Endothelial cell of umbilical vein (primary cell): ENCODE data around the gene MISFA. TPM values are rescaled to one million over a fixed set of nuclear protein-coding genes. Genes with fewer than 3 reads are reported as not detected.
"Not testable (repeated sequence)": the region's sequence is repeated elsewhere in the genome, so short reads cannot be mapped to it uniquely, and the experiment has no call there.

Experiments used
- BruUV-seq: library from RNA; stranded (reverse); fragments of 400-500 nt; replicated peaks from 2 replicates; lab custom pipeline; 2021; lab: Mats Ljungman, UMichigan
- CTCF ChIA-PET: fragments of 300-600, 350-600 bp; sonication (Branson Sonifier 250); formaldehyde crosslinking; loops from one replicate; lab custom pipeline; 2021; ENCODE audit warnings: antibody characterized with exemption, inconsistent platforms; lab: Charles Lee
- POLR2A ChIA-PET: fragments of 300-600, 350-600 bp; sonication (Branson Sonifier 250); formaldehyde crosslinking; loops from one replicate; lab custom pipeline; 2021; ENCODE audit warnings: antibody characterized with exemption, inconsistent platforms; lab: Charles Lee
- DNase-seq: peaks from one replicate; pipeline ENCODE4 v3.0.0-alpha.2; 2011; ENCODE audit warnings: low read depth, low spot score
- FAIRE-seq: peaks from 2 replicates; lab custom pipeline; 2011; peaks lifted over from hg19 to GRCh38; lab: Jason Lieb, UNC
- H2AFZ ChIP-seq: 2 replicates; pipeline ENCODE4 v1.6.0; 2012; ENCODE audit warnings: low read depth, low read length, control low read depth, inconsistent platforms
- H3K27ac ChIP-seq: 2 replicates; pipeline ENCODE4 v1.5.1; 2011; ENCODE audit warnings: low read depth, mild to moderate bottlenecking, control low read depth, low read length, moderate library complexity; ENCODE audit not compliant: insufficient read depth
- H3K27me3 ChIP-seq, 2 experiments: 2 replicates each; pipeline versions ENCODE4 v1.6.0 to v1.6.1; 2011; ENCODE audit warnings: low read length in 2 of 2, mixed read lengths in 1 of 2; ENCODE audit not compliant: control insufficient read depth in 2 of 2, insufficient read depth in 2 of 2
- H3K36me3 ChIP-seq, 2 experiments: 2 replicates in 1 of 2; 3 replicates in 1 of 2; pipeline ENCODE4 v1.5.1; 2011; ENCODE audit warnings: low read length in 2 of 2, mild to moderate bottlenecking in 1 of 2, moderate library complexity in 1 of 2; ENCODE audit not compliant: control insufficient read depth in 2 of 2, insufficient read depth in 2 of 2; ENCODE audit errors: extremely low read depth in 1 of 2
- H3K4me1 ChIP-seq: 3 replicates; pipeline ENCODE4 v1.5.1; 2011; ENCODE audit warnings: mild to moderate bottlenecking, low read length; ENCODE audit not compliant: control insufficient read depth, insufficient read depth; ENCODE audit errors: extremely low read depth
- H3K4me2 ChIP-seq: 2 replicates; pipeline ENCODE4 v1.6.1; 2011; ENCODE audit warnings: low read length, control low read depth, mixed read lengths; ENCODE audit not compliant: insufficient read depth
- H3K4me3 ChIP-seq, 3 experiments: fragments of 200-600 bp in 1 of 3; sonication (generic), shearing (Covaris generic) in 1 of 3; replicated peaks in 1 of 3; 2 replicates each; pipeline ENCODE4 v1.5.1; 2011 to 2016; ENCODE audit warnings: control low read depth in 3 of 3, low read length in 3 of 3, mild to moderate bottlenecking in 2 of 3, inconsistent platforms in 1 of 3, low read depth in 1 of 3, moderate library complexity in 1 of 3; ENCODE audit not compliant: insufficient read depth in 1 of 3
- H3K79me2 ChIP-seq: 2 replicates; pipeline ENCODE4 v1.6.0; 2012; ENCODE audit warnings: low read length, inconsistent platforms; ENCODE audit not compliant: control insufficient read depth, insufficient read depth
- H3K9ac ChIP-seq: replicated peaks from 2 replicates; pipeline ENCODE3; 2011; ENCODE audit warnings: low read length, control low read depth; ENCODE audit not compliant: insufficient read depth; ENCODE audit errors: extremely low read depth
- H3K9me1 ChIP-seq: replicated peaks from 3 replicates; pipeline ENCODE4 v1.6.0; 2011; ENCODE audit warnings: mild to moderate bottlenecking, low read length; ENCODE audit not compliant: control insufficient read depth, insufficient read depth; ENCODE audit errors: extremely low read depth
- H3K9me3 ChIP-seq: replicated peaks from 2 replicates; pipeline ENCODE4 v1.5.1; 2012; ENCODE audit warnings: low read length, inconsistent platforms; ENCODE audit not compliant: control insufficient read depth, insufficient read depth
- H4K20me1 ChIP-seq: replicated peaks from 2 replicates; pipeline ENCODE3; 2011; ENCODE audit warnings: mild to moderate bottlenecking, low read length; ENCODE audit not compliant: control insufficient read depth, insufficient read depth; ENCODE audit errors: extremely low read depth
- EZH2 ChIP-seq: IDR thresholded peaks from 2 replicates; pipeline ENCODE4 v1.6.1; 2012; ENCODE audit warnings: borderline replicate concordance, low read depth, mild to moderate bottlenecking, moderate library complexity, low read length, inconsistent platforms; ENCODE audit not compliant: severe bottlenecking
- FOS ChIP-seq: IDR thresholded peaks from 2 replicates; pipeline ENCODE4 v1.6.1; 2011; ENCODE audit warnings: mild to moderate bottlenecking, low read length, moderate library complexity, borderline replicate concordance; ENCODE audit not compliant: insufficient read depth
- GATA2 ChIP-seq: IDR thresholded peaks from 2 replicates; pipeline ENCODE4 v1.7.0; 2011; ENCODE audit warnings: low read depth, mild to moderate bottlenecking, moderate library complexity, mixed read lengths, low read length; ENCODE audit not compliant: insufficient read length, insufficient read depth
- JUN ChIP-seq: IDR thresholded peaks from 2 replicates; pipeline ENCODE4 v1.6.1; 2011; ENCODE audit warnings: borderline replicate concordance, low read depth; ENCODE audit not compliant: insufficient read length, insufficient read depth
- MAX ChIP-seq: IDR thresholded peaks from 2 replicates; pipeline ENCODE4 v1.6.1; 2011; ENCODE audit not compliant: insufficient read depth, insufficient read length
- MYC ChIP-seq: IDR thresholded peaks from one replicate; pipeline ENCODE4 v1.6.1; 2011; ENCODE audit warnings: mild to moderate bottlenecking, low read depth, low read length
- POLR2A ChIP-seq: IDR thresholded peaks from 2 replicates; pipeline ENCODE4 v1.6.1; 2012; ENCODE audit warnings: low read depth, mild to moderate bottlenecking, control low read depth, low read length
- POLR2AphosphoS5 ChIP-seq: IDR thresholded peaks from 2 replicates; pipeline ENCODE4 v1.6.1; 2012; ENCODE audit warnings: low read depth, mild to moderate bottlenecking, control low read depth, low read length, moderate library complexity; ENCODE audit not compliant: insufficient read depth
- dilution Hi-C: fragments of 300-500 bp; cut with MboI; formaldehyde crosslinking; loops from one replicate; pipeline ENCODE4 v1.15.0; 2019; ENCODE audit warnings: low sequenced_read_pairs; ENCODE audit not compliant: extremely low pct_ligation_motif_present
- intact Hi-C: fragments of 100-400 bp; cut with micrococcal nuclease; formaldehyde crosslinking; loops from one replicate; pipeline ENCODE4 v1.10.0; 2022
- polyA plus RNA-seq, 4 experiments: library from polyadenylated mRNA; depleted of rRNA in 3 of 4; stranded (reverse) in 3 of 4; unstranded in 1 of 4; fragments of >200 nt; gene quantifications; 2 replicates each; pipeline versions ENCODE4 v1.2.1 to v1.2.3, GENCODE V29; 2011 to 2012; ENCODE audit warnings: missing spikeins in 1 of 4
- total RNA-seq: library from RNA; stranded (reverse); gene quantifications from 2 replicates; pipeline ENCODE4 v1.2.3, GENCODE V29; 2021
- TF ChIP-seq, protein P1 (sequence below), 2 donors: IDR thresholded peaks; 1 replicate in 1 of 2; 2 replicates in 1 of 2; pipeline ENCODE4 v1.5.1; 2011; ENCODE audit warnings: low read length in 2 of 2, mild to moderate bottlenecking in 2 of 2, moderate library complexity in 2 of 2, control low read depth in 1 of 2, inconsistent platforms in 1 of 2, low read depth in 1 of 2; ENCODE audit not compliant: insufficient read depth in 1 of 2; ENCODE audit errors: extremely low read depth in 1 of 2

The MISFA gene
- total and polyA plus RNA-seq, 2 donors (not counting 3 experiments of a cell fraction or from before 2014, with no cell fraction given), result 1.4 to 3.6 TPM

DNA sequence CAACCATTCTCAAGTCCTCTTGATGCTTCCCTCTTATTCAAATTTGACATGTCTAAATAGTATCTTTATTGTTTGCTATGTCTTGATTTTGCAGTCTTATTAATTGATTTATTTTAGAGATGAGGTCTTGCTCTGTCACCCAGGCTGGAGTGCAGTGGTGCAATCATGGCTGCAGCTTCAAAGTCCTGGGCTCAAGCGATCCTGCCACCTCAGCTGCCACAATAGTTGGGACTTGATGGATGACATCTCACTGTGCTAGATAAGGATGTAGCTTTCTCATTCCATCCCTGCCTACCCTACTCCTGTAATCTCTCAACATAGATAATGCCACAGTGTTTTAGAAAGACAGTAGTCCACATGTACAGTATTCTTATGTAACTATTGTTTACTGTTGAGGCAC lies 42.1 kb downstream of the MISFA start:
- TF ChIP-seq MYC (no peak), MAX (no peak), POLR2A (no peak), FOS (no peak), JUN (no peak), POLR2AphosphoS5 (no peak), GATA2 (no peak), EZH2 (no peak)
- TF ChIP-seq, protein P1, sequence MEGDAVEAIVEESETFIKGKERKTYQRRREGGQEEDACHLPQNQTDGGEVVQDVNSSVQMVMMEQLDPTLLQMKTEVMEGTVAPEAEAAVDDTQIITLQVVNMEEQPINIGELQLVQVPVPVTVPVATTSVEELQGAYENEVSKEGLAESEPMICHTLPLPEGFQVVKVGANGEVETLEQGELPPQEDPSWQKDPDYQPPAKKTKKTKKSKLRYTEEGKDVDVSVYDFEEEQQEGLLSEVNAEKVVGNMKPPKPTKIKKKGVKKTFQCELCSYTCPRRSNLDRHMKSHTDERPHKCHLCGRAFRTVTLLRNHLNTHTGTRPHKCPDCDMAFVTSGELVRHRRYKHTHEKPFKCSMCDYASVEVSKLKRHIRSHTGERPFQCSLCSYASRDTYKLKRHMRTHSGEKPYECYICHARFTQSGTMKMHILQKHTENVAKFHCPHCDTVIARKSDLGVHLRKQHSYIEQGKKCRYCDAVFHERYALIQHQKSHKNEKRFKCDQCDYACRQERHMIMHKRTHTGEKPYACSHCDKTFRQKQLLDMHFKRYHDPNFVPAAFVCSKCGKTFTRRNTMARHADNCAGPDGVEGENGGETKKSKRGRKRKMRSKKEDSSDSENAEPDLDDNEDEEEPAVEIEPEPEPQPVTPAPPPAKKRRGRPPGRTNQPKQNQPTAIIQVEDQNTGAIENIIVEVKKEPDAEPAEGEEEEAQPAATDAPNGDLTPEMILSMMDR (IDR thresholded peaks at IDR 0.05; ENCODE audit: extremely low read depth in 1 of 2, insufficient read depth in 1 of 2, low read depth in 1 of 2, low read length in 2 of 2), result no peak
- Histone ChIP-seq H2AFZ (no peak overlapping the region), H3K27me3 (peaks cover 0 to 1% of the 10 kb centered on the region in 2 experiments), H3K79me2 (no peaks in the 10 kb centered on the region), H3K4me2 (no peak overlapping the region), H3K9me3 (no peaks in the 10 kb centered on the region), H4K20me1 (no peaks in the 10 kb centered on the region), H3K36me3 (no peaks in the 10 kb centered on the region), H3K27ac (no peak overlapping the region), H3K4me1 (no peaks in the 10 kb centered on the region), H3K9ac (no peak overlapping the region), H3K4me3 (no peak overlapping the region), H3K9me1 (no peaks in the 10 kb centered on the region)
- BruUV-seq, result no TSS peak
- ChIA-PET POLR2A (no interaction called here), CTCF (interaction anchor here (0.7 kb wide), 1 partner anchor 10 kb away, joined by 3 read pairs; no protein-coding TSS in a partner anchor)
- no peak for DNase-seq
- FAIRE-seq, result no peak
- dilution Hi-C loops, result no loop called here
- intact Hi-C loops, result no loop called here

- H3K4me2 ChIP-seq, H3K79me2 ChIP-seq, FAIRE-seq, H3K9me1 ChIP-seq, H4K20me1 ChIP-seq, H3K27ac ChIP-seq, H3K9ac ChIP-seq, H3K9me3 ChIP-seq, H3K36me3 ChIP-seq, H2AFZ ChIP-seq, POLR2A ChIA-PET, CTCF ChIA-PET, H3K27me3 ChIP-seq, DNase-seq, dilution Hi-C loops, H3K4me3 ChIP-seq, BruUV-seq, H3K4me1 ChIP-seq, intact Hi-C loops: not testable (repeated sequence)
Observed at GRCh38 chr11:18643034-18643433, 43.4 kb downstream of the MISFA start.
